Coronary artery (tissue), 2 donors: ENCODE results near the gene KIAA0753.

Source experiments
- DNase-seq: peaks from one replicate; pipeline ENCODE4 v3.0.0-alpha.2; 2017; ENCODE audit warnings: low spot score
- H3K27ac ChIP-seq, 2 donors: fragments of 200-600 bp; sonication (generic); one replicate each; pipeline ENCODE4 v1.5.1; 2016 to 2019
- H3K4me3 ChIP-seq: fragments of 200-600 bp; sonication (generic); 2 replicates; pipeline ENCODE4 v1.5.1; 2016; ENCODE audit warnings: mild to moderate bottlenecking, moderate library complexity
- CTCF ChIP-seq: fragments of 200-600 bp; sonication (generic); IDR thresholded peaks from one replicate; pipeline ENCODE4 v1.5.1; 2019; ENCODE audit warnings: antibody characterized with exemption

The KIAA0753 gene

GRCh38 chr17:6528557-6528956, 112.0 kb downstream of the KIAA0753 start:
- DNase-seq: peak; percentile 50
- TF ChIP-seq CTCF: no peak
- Histone ChIP-seq H3K4me3 (no peak overlapping the region), H3K27ac (no peak overlapping the region)
